ENCODE data around the gene CARD14. TPM values are rescaled to one million over a fixed set of nuclear protein-coding genes. Genes with fewer than 3 reads are reported as not detected.

The CARD14 gene
- polyA plus RNA-seq, 1 donor (not counting 4 experiments of a cell fraction or from before 2014, with no cell fraction given), result 0.49 TPM

DNA sequence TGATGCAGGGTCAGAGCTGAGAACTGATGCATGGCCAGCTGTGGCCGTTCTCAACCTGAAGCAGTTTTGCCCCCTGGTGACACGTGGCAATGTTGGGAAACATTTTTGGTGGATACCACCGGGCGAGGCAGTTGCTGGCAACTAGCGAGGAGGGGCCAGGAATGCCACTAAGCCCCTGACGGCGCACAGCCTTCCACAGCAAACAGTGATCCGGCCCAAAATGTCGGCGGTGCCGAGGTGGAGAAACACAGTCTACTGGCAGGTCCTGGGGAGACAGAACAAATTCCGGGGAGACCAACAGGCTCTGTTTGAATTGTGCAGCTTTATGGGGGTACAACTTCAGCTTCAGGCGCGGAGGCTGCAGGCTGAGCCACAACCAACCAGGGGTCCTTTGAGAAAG, 58.6 kb downstream of the CARD14 start:
- no peak overlapping the region for H3K4me3 ChIP-seq (ENCODE audit: control insufficient read depth in 2 of 3, extremely low read depth in 1 of 3, insufficient read depth in 2 of 3, low read depth in 1 of 3, low read length in 3 of 3)
- no peak for FAIRE-seq
- H3K9me1 ChIP-seq (ENCODE audit: control insufficient read depth, extremely low read depth, insufficient read depth, low read length), result no peaks in the 10 kb centered on the region
- no peak overlapping the region for H3K9ac ChIP-seq (ENCODE audit: control insufficient read depth, extremely low read depth, insufficient read depth, low read length)
- no peaks in the 10 kb centered on the region for H3K36me3 ChIP-seq (ENCODE audit: control insufficient read depth in 2 of 2, extremely low read depth in 1 of 2, insufficient read depth in 2 of 2, low read length in 2 of 2)
- TF ChIP-seq, protein P1, sequence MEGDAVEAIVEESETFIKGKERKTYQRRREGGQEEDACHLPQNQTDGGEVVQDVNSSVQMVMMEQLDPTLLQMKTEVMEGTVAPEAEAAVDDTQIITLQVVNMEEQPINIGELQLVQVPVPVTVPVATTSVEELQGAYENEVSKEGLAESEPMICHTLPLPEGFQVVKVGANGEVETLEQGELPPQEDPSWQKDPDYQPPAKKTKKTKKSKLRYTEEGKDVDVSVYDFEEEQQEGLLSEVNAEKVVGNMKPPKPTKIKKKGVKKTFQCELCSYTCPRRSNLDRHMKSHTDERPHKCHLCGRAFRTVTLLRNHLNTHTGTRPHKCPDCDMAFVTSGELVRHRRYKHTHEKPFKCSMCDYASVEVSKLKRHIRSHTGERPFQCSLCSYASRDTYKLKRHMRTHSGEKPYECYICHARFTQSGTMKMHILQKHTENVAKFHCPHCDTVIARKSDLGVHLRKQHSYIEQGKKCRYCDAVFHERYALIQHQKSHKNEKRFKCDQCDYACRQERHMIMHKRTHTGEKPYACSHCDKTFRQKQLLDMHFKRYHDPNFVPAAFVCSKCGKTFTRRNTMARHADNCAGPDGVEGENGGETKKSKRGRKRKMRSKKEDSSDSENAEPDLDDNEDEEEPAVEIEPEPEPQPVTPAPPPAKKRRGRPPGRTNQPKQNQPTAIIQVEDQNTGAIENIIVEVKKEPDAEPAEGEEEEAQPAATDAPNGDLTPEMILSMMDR (optimal IDR thresholded peaks at IDR 0.05 in 1 of 3, IDR thresholded peaks at IDR 0.05 in 1 of 3, conservative IDR thresholded peaks at IDR 0.05 in 1 of 3; ENCODE audit: extremely low read depth in 1 of 3, insufficient read depth in 2 of 3, low read length in 3 of 3), result no peak
- no peak for TF ChIP-seq EZH2 (IDR thresholded peaks at IDR 0.05; ENCODE audit: low read length)
- no peaks in the 10 kb centered on the region for H4K20me1 ChIP-seq (ENCODE audit: control insufficient read depth, extremely low read depth, insufficient read depth, low read length)
- no peak overlapping the region for H3K4me2 ChIP-seq (ENCODE audit: control insufficient read depth, extremely low read depth, insufficient read depth, low read depth, low read length)
- no peaks in the 10 kb centered on the region for H3K27me3 ChIP-seq (ENCODE audit: control insufficient read depth, extremely low read depth, insufficient read depth, low read length)
- H3K9me3 ChIP-seq (ENCODE audit: control insufficient read depth, low read depth, low read length), result peaks cover 6% of the 10 kb centered on the region
- no peak overlapping the region for H2AFZ ChIP-seq (ENCODE audit: control insufficient read depth, low read length)
- dilution Hi-C loops (cut with MboI; ENCODE audit: extremely low pct_ligation_motif_present, low sequenced_read_pairs), result no loop called here
- H3K4me1 ChIP-seq (ENCODE audit: control insufficient read depth, extremely low read depth, insufficient read depth, low read length), result no peaks in the 10 kb centered on the region
- H3K79me2 ChIP-seq (ENCODE audit: control insufficient read depth, insufficient read depth, low read length), result no peaks in the 10 kb centered on the region
- DNase-seq (ENCODE audit: low read depth, low spot score), result no peak
- no peak overlapping the region for H3K27ac ChIP-seq (ENCODE audit: control insufficient read depth, insufficient read depth, low read length)

DNA sequence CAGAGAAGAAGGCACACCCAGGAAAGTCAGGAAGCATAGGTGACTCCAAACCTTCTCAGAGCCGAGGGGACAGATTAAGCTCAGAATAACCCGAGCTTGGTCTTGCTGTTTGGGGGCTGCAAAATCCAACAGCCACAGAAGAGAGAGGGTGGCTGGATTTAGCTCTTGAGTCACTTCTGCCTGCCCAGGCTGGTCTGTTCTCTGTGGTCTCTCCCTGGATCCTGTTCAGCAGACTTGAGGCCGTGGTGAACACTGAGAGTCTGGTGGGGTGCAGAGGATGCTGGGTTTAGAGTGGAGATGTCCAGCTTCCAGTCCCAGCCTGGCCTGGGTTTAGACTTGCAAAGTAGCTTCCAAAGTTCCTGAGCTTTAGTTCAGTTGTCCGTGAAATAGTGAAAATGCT, 59.2 kb downstream of the CARD14 start:
- no peak for TF ChIP-seq EZH2 (IDR thresholded peaks at IDR 0.05; ENCODE audit: low read length)
- TF ChIP-seq, protein P1 (optimal IDR thresholded peaks at IDR 0.05 in 1 of 3, IDR thresholded peaks at IDR 0.05 in 1 of 3, conservative IDR thresholded peaks at IDR 0.05 in 1 of 3; ENCODE audit: extremely low read depth in 1 of 3, insufficient read depth in 2 of 3, low read length in 3 of 3), result no peak

More for the DNA sequence above, 59.2 kb downstream of the CARD14 start:
- Histone ChIP-seq H3K4me1 (ENCODE audit: control insufficient read depth, extremely low read depth, insufficient read depth, low read length) (no peaks in the 10 kb centered on the region), H3K9me3 (ENCODE audit: control insufficient read depth, low read depth, low read length) (peaks cover 6% of the 10 kb centered on the region), H3K27ac (ENCODE audit: control insufficient read depth, insufficient read depth, low read length) (no peak overlapping the region), H3K9ac (ENCODE audit: control insufficient read depth, extremely low read depth, insufficient read depth, low read length) (no peak overlapping the region), H3K4me3 (ENCODE audit: control insufficient read depth in 2 of 3, extremely low read depth in 1 of 3, insufficient read depth in 2 of 3, low read depth in 1 of 3, low read length in 3 of 3) (no peak overlapping the region), H3K4me2 (ENCODE audit: control insufficient read depth, extremely low read depth, insufficient read depth, low read depth, low read length) (no peak overlapping the region), H3K27me3 (ENCODE audit: control insufficient read depth, extremely low read depth, insufficient read depth, low read length) (no peaks in the 10 kb centered on the region), H3K9me1 (ENCODE audit: control insufficient read depth, extremely low read depth, insufficient read depth, low read length) (no peaks in the 10 kb centered on the region), H2AFZ (ENCODE audit: control insufficient read depth, low read length) (no peak overlapping the region), H3K79me2 (ENCODE audit: control insufficient read depth, insufficient read depth, low read length) (no peaks in the 10 kb centered on the region), H3K36me3 (ENCODE audit: control insufficient read depth in 2 of 2, extremely low read depth in 1 of 2, insufficient read depth in 2 of 2, low read length in 2 of 2) (no peaks in the 10 kb centered on the region), H4K20me1 (ENCODE audit: control insufficient read depth, extremely low read depth, insufficient read depth, low read length) (no peaks in the 10 kb centered on the region)
- DNase-seq (ENCODE audit: low read depth, low spot score) (no peak), FAIRE-seq (no peak)
- dilution Hi-C loops (cut with MboI; ENCODE audit: extremely low pct_ligation_motif_present, low sequenced_read_pairs), result no loop called here

Data from keratinocyte (primary cell).